HG02885 (cell line): ENCODE measurements around the gene SDC4.

Experiments
- ATAC-seq: cut with Tn5 transposase; IDR thresholded peaks from one replicate; pipeline ENCODE4 v1.9.1; 2021; ENCODE audit warnings: mild to moderate bottlenecking; ENCODE audit not compliant: unreplicated experiment, poor library complexity

Gene SDC4

GRCh38 chr20:45344168-45344860, 3.9 kb downstream of the SDC4 start:
- ATAC-seq = no peak

GRCh38 chr20:45343532-45344167, 4.6 kb downstream of the SDC4 start:
- no peak for ATAC-seq

GRCh38 chr20:45342855-45343531, 5.2 kb downstream of the SDC4 start:
- ATAC-seq = no peak

GRCh38 chr20:45341939-45342854, 6.0 kb downstream of the SDC4 start:
- ATAC-seq = no peak

- ATAC-seq = no peak
Observed at GRCh38 chr20:45341579-45341938, 6.7 kb downstream of the SDC4 start.

- no peak for ATAC-seq
Observed at GRCh38 chr20:45340951-45341350, 7.3 kb downstream of the SDC4 start.

GRCh38 chr20:45340236-45340847, 7.9 kb downstream of the SDC4 start:
- ATAC-seq = no peak

- no peak for ATAC-seq
Observed at GRCh38 chr20:45339799-45340198, 8.4 kb downstream of the SDC4 start.

GRCh38 chr20:45339084-45339483, 9.1 kb downstream of the SDC4 start:
- ATAC-seq = no peak

GRCh38 chr20:45338121-45339030, 9.8 kb downstream of the SDC4 start:
- no peak for ATAC-seq

GRCh38 chr20:45337367-45338120, 10.7 kb downstream of the SDC4 start:
- no peak for ATAC-seq

GRCh38 chr20:45336530-45337366, 11.5 kb downstream of the SDC4 start:
- ATAC-seq = no peak

GRCh38 chr20:45330476-45330875, 17.7 kb downstream of the SDC4 start:
- no peak for ATAC-seq

- no peak for ATAC-seq
Observed at GRCh38 chr20:45329497-45330319, 18.5 kb downstream of the SDC4 start.

- ATAC-seq = no peak
Observed at GRCh38 chr20:45328451-45328850, 19.8 kb downstream of the SDC4 start.

- no peak for ATAC-seq
Observed at GRCh38 chr20:45325371-45325770, 22.9 kb downstream of the SDC4 start.

- no peak for ATAC-seq
Observed at GRCh38 chr20:45323731-45324130, 24.5 kb downstream of the SDC4 start.
